IPS-20b (cell line): ENCODE measurements around the gene DNAJC27.
"Not testable (repeated sequence)": the region's sequence is repeated elsewhere in the genome, so short reads cannot be mapped to it uniquely, and the experiment has no call there.

Source experiments
- H3K27ac ChIP-seq: one replicate; pipeline ENCODE4 v1.5.1; 2013; ENCODE audit warnings: low read length
- H3K27me3 ChIP-seq: 2 replicates; pipeline ENCODE4 v1.6.1; 2013; ENCODE audit warnings: mild to moderate bottlenecking, low read length, inconsistent platforms; ENCODE audit not compliant: insufficient read depth
- H3K36me3 ChIP-seq: 2 replicates; pipeline ENCODE4 v1.6.1; 2013; ENCODE audit warnings: low read depth, mild to moderate bottlenecking, inconsistent platforms, low read length, moderate library complexity; ENCODE audit not compliant: insufficient read depth
- H3K4me1 ChIP-seq: 2 replicates; pipeline ENCODE4 v1.6.1; 2013; ENCODE audit warnings: mild to moderate bottlenecking, control low read depth, inconsistent platforms, low read length, moderate library complexity; ENCODE audit not compliant: insufficient read depth
- H3K4me3 ChIP-seq: 2 replicates; pipeline ENCODE4 v1.5.1; 2013; ENCODE audit warnings: mild to moderate bottlenecking, low read length, inconsistent platforms
- H3K9ac ChIP-seq: 2 replicates; pipeline ENCODE4 v1.6.1; 2013; ENCODE audit warnings: low read depth, mild to moderate bottlenecking, inconsistent platforms, low read length, moderate library complexity
- H3K9me3 ChIP-seq: 2 replicates; pipeline ENCODE4 v1.6.1; 2013; ENCODE audit warnings: mild to moderate bottlenecking, low read depth, low read length, inconsistent platforms; ENCODE audit not compliant: insufficient read depth

Gene DNAJC27

DNA sequence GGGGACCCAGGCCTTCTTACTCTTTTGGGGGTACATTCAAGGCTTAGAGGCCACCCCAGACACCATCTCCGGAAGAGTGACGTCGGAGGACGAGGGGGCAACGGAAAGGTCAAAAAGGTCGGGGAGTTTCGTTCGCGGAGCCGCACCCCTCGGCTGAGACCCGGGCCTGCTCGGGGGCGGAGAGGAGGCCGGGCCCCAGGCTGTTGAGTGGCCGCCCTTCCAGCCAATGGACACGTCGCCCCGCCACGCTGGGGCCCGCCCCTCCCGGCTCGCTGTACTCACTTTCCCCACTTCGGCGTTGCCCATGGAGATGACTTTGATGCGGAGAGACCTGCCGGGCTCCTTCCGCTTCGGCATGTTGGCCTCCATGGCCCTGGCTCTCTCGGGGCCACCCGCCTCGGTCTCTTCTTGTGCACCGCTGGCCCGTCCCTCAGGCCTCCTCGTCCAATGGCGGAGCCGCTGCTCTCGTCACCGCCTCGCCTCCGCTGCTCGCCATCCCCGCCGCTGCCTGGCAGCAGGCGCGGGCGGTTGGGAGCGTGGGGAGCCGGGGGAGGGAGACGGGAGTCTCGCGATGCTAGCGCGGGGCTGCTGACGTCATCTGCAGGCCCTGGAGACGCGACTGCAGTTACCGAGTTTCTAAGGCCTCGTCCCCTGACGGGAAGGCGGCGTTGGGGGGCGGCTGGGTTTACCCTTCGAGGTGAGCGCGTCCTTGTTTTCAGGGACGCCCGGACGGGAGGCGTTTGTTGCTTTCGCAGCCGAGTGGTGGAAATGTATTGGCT, at the start of gene DNAJC27:
Gene DNAJC27, minus strand, starts transcription at position 420 of the 779 bp plus-strand sequence. Its CDS starts 51 bp downstream, at position 369.
- H3K9me3 ChIP-seq: no peaks in the 10 kb centered on the region
- no peaks in the 10 kb centered on the region for H3K27me3 ChIP-seq
- peak within 1 kb of the TSS; percentile 93 for H3K4me3 ChIP-seq
- peak within 1 kb of the TSS; percentile 94 for H3K9ac ChIP-seq
- H3K4me1 ChIP-seq: no peaks in the 10 kb centered on the region
- H3K36me3 ChIP-seq: peaks cover 3% of the 10 kb centered on the region; the same call in 1 of the 2 replicates
- H3K27ac ChIP-seq: peak within 1 kb of the TSS; percentile 68

DNA sequence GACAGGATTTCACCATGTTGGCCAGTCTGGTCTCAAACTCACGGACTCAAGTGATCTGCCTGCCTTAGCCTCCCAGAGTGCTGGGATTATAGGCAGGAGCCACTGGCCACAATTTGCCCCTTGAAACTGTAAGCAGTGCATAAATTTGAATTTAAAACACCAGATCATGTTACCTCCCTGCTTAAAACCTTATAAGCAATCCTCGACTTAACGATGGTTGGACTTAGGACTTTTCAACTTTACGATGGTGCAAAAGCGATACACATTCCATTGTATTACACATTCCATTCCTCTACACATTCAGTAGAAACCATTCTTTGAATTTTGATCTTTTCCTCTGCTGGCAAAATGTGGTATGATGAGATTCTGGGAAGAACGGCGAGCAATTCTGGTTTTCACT, 46.9 kb upstream of the DNAJC27 start:
- H3K27ac ChIP-seq: no peak overlapping the region
- H3K4me1 ChIP-seq: no peaks in the 10 kb centered on the region
- H3K9ac ChIP-seq: no peak overlapping the region
- H3K27me3 ChIP-seq: no peaks in the 10 kb centered on the region
- H3K9me3 ChIP-seq: no peaks in the 10 kb centered on the region
- H3K36me3 ChIP-seq: no peaks in the 10 kb centered on the region
- H3K4me3 ChIP-seq: no peak overlapping the region

DNA sequence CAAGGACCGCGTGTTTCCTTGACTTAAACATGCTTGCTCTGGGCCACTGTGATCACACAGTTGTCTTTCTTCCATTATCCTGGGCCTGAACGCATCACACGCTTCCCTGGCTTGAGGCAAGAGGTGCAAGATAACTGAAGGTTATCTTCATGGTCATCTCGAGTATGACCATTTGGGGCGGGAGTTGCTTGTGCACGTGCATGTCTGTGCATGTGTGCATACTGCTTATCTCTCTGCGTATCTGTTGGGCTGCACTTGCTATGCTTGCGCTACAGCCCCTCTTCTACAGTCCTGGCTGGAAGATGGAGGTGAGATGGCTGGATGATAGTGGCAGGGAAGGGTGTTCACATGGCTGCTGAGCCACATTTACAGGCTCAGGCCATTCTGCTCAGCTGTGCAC, 42.9 kb upstream of the DNAJC27 start:
- Histone ChIP-seq H3K9me3 (no peaks in the 10 kb centered on the region), H3K27ac (no peak overlapping the region), H3K4me3 (no peak overlapping the region), H3K9ac (no peak overlapping the region), H3K4me1 (no peaks in the 10 kb centered on the region), H3K36me3 (no peaks in the 10 kb centered on the region), H3K27me3 (no peaks in the 10 kb centered on the region)

DNA sequence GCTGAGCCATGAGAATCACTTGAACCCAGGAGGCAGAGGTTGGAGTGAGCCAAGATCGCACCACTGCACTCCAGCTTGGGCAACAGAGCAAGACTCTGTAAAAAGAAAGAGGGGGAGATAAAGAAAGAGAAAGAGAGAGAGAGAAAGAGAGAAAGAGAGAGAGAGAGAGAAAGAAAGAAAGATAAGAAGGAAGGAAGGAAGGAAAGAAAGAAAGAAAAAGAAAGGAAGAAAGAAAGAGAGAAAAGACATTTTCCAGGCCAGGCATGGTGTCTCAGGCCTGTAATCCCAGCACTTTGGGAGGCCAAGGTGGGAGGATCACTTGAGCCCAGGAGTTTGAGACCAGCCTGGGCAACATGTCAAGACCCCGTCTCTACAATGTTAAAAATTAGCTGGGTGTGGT, 39.6 kb upstream of the DNAJC27 start:
- H3K4me1 ChIP-seq, H3K4me3 ChIP-seq, H3K9ac ChIP-seq, H3K27me3 ChIP-seq, H3K36me3 ChIP-seq, H3K9me3 ChIP-seq, H3K27ac ChIP-seq: not testable (repeated sequence)

DNA sequence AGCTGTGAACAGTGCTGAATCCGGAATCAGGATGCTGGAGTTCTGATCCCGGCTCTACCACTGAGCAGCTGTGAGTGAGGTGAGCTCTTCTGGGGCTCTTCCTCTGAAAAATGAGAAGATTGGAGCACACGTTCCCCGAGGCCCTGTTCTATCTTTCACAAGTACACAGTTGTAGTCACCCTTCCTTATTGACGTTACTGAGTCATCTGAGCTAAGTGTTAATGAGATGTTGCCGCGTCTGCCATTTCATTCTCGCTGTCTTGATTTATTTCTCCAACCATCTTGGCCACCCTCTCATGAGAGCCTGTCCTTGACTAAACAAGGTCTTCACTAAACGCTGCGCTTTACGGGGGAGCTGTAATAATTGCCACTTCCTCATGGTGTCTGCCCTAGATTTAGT, 38.2 kb upstream of the DNAJC27 start:
- Histone ChIP-seq H3K4me3 (no peak overlapping the region), H3K9me3 (no peaks in the 10 kb centered on the region), H3K36me3 (no peaks in the 10 kb centered on the region), H3K9ac (no peak overlapping the region), H3K4me1 (no peaks in the 10 kb centered on the region), H3K27me3 (no peaks in the 10 kb centered on the region), H3K27ac (no peak overlapping the region)

DNA sequence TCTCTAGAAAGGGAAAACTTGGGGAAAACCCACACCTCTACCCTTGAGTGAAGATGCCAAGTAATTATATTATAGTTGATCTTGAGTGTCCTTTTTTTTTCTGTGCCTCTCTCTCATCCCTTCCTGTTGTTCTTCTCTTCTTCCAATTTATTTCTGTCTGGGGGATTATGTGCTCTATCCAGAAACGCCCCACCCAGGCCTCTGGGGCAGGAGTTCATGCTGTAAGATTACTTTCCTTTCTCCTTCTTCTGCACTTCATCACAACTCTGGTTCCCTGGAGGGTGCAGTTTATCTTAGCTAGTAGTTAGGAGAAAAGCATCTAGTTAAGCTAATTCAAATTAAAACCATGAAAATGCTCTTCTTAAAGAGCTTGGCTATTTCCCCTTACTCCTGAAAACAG, 30.3 kb upstream of the DNAJC27 start:
- no peak overlapping the region for H3K27ac ChIP-seq
- H3K9ac ChIP-seq: no peak overlapping the region
- H3K9me3 ChIP-seq: no peaks in the 10 kb centered on the region
- H3K36me3 ChIP-seq: no peaks in the 10 kb centered on the region
- no peaks in the 10 kb centered on the region; the same call in 1 of the 2 replicates for H3K4me1 ChIP-seq
- 0 out of 2 replicates have a peak, but pooled peaks cover 8% of the 10 kb centered on the region for H3K27me3 ChIP-seq
- no peak overlapping the region for H3K4me3 ChIP-seq

DNA sequence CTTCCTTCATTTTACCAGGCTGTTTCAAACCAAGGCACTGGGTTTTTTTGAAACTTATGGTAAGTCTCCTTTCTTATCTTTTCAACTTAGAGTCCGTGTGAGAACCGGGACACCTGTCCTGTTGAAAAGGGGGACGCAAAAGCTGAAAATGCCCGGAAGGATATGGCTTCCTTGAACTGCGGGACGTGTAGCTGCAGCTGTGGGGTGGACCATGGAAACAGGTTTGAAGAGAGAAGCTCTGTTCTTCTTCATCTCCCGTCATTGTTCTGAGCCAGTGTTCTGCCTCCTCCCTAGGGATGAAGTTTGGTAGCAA, 29.5 kb upstream of the DNAJC27 start:
- H3K4me3 ChIP-seq: no peak overlapping the region
- no peak overlapping the region for H3K9ac ChIP-seq
- no peaks in the 10 kb centered on the region for H3K36me3 ChIP-seq

DNA sequence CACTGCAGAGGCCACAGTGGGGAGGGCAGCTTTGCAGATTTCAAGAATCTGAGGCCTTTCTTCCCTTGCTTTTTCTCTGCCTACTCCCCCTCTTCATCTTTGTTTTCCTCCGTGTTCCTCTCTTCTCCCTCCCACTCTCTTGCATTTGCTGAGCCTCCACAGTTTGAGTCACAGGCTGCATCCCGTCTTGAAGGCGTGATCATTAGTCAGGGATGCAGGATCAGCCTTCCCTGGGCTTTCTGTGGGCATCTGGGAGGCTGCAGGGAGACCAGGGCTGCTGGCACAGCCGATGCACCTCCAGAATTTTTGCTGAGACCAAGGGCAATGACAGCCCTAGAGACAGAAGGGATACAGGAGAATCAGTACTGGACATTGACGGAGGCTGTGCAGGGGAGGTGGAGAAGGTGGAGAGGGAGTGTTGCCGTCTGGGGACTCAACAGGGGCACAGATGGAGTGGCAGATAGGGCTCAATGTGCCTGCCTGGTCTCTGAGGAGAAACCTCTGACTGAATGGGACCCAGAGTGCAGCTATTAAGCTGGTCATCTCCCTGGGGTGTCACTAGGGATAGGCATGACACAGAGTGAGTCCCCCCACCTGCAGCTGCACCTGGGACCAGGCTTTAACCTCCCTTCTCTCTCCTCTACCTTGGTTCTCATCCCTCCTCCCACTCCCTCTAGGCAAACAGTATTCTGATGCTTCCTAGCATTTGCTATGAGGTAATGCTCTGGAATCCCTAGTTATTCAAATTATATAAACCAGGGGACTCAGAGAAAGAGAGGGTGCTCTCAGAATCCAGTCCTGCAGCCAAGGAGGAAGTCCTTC, 29.0 kb upstream of the DNAJC27 start:
- Histone ChIP-seq H3K9me3 (no peaks in the 10 kb centered on the region), H3K4me3 (no peak overlapping the region), H3K4me1 (no peaks in the 10 kb centered on the region; the same call in 1 of the 2 replicates), H3K36me3 (no peaks in the 10 kb centered on the region), H3K27ac (no peak overlapping the region), H3K27me3 (0 out of 2 replicates have a peak, but pooled peaks cover 8% of the 10 kb centered on the region), H3K9ac (no peak overlapping the region)

More for the DNA sequence above, 29.5 kb upstream of the DNAJC27 start:
- Histone ChIP-seq H3K4me1 (no peaks in the 10 kb centered on the region; the same call in 1 of the 2 replicates), H3K27me3 (0 out of 2 replicates have a peak, but pooled peaks cover 8% of the 10 kb centered on the region), H3K27ac (no peak overlapping the region), H3K9me3 (no peaks in the 10 kb centered on the region)

DNA sequence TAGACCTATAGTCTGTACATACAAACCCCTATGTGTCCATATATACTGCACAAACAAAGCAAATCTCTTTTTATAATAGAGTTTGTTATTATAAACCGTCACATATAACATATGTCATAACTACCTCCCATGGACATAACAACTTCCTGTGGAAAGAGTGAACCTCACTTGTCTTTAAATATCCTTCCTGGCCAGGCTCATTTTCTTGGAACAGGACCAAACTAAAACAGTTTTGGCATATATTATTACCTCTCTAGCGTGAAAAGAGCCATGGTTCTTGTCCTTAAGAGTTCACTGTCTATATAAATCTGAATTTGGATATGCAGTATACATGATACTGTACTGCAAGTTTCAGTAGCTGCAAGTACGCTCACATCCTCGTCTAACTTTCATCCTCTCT, 28.3 kb upstream of the DNAJC27 start:
- 0 out of 2 replicates have a peak, but pooled peaks cover 8% of the 10 kb centered on the region for H3K27me3 ChIP-seq
- H3K4me3 ChIP-seq: no peak overlapping the region
- no peaks in the 10 kb centered on the region for H3K9me3 ChIP-seq
- H3K27ac ChIP-seq: no peak overlapping the region
- no peaks in the 10 kb centered on the region for H3K36me3 ChIP-seq
- no peak overlapping the region for H3K9ac ChIP-seq
- no peaks in the 10 kb centered on the region; the same call in 1 of the 2 replicates for H3K4me1 ChIP-seq

DNA sequence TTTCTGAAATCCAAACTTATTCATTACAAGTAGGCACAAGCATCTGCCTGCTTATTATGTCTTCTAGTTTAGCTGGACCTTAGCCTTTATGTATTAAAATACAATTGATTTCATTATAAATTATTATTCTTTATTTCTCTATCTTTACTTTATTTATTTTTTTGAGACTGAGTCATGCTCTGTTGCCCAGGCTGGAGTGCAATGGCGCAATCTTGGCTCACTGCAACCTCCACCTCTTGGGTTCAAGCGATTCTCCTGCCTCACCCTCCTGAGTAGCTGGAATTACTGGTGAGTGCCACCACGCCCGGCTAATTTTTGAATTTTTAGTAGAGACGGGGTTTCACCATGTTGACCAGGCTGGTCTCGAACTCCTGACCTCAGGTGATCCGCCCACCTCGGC, 27.3 kb upstream of the DNAJC27 start:
- not testable (repeated sequence) for H3K27ac ChIP-seq, H3K4me1 ChIP-seq, H3K27me3 ChIP-seq, H3K9ac ChIP-seq, H3K36me3 ChIP-seq, H3K9me3 ChIP-seq, H3K4me3 ChIP-seq

DNA sequence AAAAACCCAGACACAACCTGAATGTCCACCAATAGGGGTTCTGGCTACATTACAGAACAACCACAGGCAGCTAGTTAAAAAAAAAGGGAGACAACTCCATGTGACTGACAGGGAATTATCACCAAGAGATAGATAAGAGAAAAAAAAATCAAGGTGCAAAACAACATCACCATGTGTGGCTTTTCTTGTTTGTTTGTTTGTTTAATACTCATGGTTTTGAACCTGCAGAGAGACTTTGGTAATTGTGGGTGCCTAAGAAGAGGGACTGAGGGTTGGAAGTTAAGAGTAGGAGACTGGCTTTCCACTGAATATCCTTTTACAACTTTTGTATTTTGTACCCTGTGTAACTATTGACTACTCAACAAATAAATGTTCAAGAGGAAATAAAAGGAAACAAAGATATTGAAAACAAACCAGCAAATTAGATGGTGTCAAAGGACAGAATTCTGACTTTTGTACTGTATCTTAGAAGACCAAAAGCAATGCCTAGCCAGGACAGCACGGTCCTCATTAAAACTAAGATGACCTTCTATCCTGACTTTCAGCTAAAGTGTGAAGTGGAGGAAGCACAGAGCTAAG, 22.5 kb upstream of the DNAJC27 start:
- Histone ChIP-seq H3K9me3 (no peaks in the 10 kb centered on the region), H3K9ac (no peak overlapping the region), H3K36me3 (no peaks in the 10 kb centered on the region), H3K27me3 (no peaks in the 10 kb centered on the region), H3K4me3 (no peak overlapping the region), H3K4me1 (no peaks in the 10 kb centered on the region), H3K27ac (no peak overlapping the region)
